HG03095 (cell line): ENCODE measurements around the gene NSUN4.
"Not testable (repeated sequence)": the region's sequence is repeated elsewhere in the genome, so short reads cannot be mapped to it uniquely, and the experiment has no call there.

ENCODE experiments used
- ATAC-seq: cut with Tn5 transposase; IDR thresholded peaks from one replicate; pipeline ENCODE4 v1.9.1; 2021; ENCODE audit warnings: moderate library complexity; ENCODE audit not compliant: unreplicated experiment

The NSUN4 gene

DNA sequence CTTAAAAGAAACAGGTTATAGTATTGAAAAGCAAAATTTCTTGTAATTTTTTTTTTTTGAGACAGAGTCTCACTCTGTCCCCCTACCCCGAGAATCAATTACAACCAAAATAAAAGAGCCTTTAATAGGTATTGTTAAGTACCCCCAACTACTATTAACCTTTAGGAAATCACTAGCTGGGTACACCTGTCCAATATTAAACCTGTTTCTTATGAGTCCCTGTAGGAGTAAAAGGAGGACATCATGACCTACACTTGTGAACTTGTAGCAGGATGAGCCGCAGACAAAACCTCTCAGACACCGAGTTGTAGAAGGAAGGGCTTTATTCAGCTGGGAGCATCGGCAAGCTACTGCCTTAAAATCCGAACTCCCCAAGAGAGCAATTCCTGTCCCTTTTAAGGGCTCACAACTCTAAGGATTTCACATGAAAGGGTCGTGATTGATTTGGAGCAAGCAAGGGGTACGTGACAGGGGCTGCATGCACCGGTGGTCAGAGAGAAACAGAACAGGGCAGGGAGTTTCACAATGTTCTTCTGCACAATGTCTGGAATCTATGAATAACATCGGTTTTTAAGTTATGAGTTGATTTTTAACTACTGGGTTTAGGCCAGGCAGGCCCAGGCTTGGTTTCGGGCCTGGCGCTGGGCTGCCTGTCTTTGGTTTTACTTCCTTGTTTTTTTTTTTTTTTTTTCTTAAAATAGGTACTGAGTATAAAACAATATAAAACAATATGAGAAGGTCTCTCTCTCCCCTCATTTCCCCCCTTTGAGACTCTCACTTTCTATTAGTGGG lies 15.1 kb upstream of the NSUN4 start:
- ATAC-seq, result peak; percentile 48

DNA sequence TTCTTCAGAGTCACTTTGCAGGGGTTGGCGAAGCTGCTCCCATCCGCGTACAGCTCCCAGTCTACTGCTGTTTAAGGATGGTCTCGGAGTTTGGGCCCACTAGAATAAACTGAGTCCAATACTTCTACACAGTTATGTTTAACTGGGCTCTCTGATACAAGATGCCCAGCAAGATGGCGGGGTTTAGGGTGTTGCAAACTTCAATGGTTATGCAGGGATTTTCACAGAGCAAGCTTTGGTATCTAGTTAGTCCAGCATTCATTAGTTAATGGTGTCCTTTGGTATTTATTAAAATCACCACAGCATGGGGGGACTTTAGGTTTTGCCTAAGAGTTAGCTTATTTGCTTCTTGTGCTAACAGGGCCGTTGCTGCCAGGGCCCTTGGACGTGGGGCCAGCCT lies 12.4 kb upstream of the NSUN4 start:
- not testable (repeated sequence) for ATAC-seq

DNA sequence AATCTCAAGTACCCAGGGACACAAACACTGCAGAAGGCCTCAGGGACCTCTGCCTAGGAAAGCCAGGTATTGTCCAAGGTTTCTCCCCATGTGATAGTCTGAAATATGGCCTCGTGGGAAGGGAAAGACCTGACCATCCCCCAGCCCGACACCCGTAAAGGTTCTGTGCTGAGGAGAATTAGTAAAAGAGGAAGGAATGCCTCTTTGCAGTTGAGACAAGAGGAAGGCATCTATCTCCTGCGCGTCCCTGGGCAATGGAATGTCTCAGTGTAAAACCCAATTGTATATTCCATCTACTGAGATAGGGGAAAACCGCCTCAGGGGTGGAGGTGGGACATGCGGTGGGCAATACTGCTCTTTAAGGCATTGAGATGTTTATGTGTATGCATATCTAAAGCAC lies 10.8 kb upstream of the NSUN4 start:
- ATAC-seq, result not testable (repeated sequence)

DNA sequence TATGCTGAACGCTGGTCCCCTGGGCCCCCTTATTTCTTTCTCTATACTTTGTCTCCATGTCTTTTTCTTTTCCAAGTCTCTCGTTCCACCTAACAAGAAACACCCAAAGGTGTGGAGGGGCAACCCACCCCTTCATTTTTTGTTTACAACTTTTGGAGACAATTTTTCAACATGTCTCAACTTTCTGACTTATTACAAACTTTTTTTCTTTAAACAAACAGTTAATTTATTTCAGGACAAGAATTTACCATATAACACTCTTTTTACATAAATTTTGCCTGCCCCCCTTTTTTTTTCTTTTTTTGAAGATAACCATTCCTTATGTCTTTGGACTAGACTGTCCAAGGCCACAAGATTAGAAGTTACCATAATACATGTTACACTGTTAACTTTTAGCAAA lies 10.2 kb upstream of the NSUN4 start:
- not testable (repeated sequence) for ATAC-seq

DNA sequence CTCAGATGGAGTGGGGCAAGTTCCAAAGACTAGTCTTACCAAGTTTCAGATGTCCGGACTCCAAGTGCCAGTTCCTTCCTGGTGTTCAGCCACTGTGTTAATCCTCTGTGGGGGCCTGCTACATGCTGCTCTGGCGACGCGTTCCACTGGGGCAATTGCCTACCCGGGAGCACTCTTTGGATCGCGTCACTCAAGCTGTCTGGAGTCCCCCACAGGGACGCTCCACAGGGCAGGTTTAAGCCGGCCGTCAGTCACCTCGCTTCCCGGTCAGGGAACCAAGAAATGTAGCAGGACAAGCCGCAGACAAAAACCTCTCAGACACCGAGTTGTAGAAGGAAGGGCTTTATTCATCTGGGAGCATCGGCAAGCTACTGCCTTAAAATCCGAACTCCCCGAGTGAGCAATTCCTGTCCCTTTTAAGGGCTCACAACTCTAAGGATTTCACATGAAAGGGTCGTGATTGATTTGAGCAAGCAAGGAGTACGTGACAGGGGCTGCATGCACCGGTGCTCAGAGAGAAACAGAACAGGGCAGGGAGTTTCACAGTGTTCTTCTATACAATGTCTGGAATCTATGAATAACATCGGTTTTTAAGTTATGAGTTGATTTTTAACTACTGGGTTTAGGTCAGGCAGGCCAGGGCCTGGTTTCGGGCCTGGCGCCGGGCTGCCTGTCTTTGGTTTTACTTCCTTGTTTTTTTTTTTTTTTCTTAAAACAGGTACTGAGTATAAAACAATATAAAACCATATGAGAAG lies 8.6 kb upstream of the NSUN4 start:
- ATAC-seq, result not testable (repeated sequence)

DNA sequence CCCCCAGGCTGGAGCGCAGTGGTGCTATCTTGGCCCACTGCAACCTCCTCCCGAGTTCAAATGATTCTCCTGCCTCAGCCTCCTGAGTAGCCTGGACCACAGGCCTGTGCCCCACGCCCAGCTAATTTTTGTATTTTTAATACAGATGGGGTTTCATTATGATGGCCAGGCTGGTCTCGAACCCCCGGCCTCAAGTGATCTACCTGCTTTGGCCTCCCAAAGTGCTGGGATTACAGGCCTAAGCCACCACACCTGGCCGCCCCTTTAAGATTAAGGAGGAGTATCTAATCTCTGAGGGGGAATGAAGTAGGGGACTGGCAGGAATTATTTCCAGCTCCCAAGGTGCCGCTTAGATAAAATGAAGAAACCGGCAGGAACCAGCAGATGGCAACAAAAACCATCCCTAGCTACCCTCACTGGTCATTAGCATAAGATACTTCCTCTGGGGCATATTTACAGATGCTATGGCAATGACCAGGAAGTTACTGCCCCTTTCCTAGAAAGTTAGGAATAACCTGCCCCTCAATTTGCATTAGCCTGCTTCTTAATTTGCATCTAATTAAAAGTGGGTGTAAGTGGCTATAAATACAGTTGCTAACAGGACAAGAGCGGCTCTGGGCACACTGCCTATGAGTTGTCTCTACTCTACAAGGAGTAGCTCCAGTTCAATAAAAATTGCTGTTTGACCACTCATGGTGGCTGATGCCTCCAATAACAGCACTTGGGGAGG lies 7.1 kb upstream of the NSUN4 start:
- ATAC-seq, result peak; percentile 51

DNA sequence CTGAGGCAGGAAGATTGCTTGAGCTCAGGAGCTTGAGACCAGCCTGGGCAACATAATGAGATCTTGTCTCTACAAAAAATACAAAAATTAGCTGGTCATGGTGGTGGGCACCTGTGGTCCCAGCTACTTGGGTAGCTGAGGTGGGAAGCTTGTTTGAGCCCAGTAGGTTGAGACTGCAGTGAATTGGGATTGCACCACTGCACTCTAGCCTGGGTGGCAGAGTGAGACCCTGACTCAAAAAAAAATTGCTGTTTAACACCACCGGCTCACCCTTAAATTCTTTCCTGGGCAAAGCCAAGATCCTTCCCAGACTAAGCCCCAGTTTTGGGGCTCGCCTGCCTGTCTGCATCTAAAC lies 6.6 kb upstream of the NSUN4 start:
- no peak for ATAC-seq

DNA sequence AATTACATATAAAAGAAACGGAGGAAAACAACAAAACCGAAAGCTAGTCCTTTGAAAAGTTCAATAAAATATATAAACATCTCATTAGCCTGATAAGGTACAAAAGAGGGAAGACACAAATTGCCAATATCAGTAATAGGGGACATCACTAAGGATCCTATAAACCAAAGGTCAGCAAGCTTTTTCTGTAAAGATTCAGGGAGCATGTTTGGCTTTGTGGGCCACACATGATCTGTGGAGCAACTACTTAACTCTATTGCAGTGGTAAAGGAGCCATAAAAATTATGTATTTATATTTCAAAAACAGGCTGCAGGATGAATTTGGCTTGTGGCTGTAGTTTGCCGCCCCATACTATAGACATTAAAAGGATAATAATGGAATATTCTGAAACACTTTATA lies 5.5 kb upstream of the NSUN4 start:
- no peak for ATAC-seq

DNA sequence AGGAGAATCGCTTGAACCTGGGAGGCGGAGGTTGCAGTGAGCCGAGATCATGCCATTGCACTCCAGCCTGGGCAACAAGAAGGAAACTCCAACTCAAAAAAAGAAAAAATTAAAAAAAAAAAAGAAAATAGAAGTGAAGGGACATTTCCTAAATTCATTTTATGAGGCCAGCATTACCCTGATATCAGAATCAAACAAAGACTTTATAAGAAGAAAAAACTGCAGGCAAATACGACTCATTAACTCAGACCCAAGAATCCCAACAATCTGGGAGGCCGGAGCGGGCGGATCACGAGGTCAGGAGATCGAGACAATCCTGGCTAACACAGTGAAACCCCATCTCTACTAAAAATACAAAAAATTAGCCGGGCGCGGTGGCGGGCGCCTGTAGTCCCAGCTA lies 3.2 kb upstream of the NSUN4 start:
- not testable (repeated sequence) for ATAC-seq

DNA sequence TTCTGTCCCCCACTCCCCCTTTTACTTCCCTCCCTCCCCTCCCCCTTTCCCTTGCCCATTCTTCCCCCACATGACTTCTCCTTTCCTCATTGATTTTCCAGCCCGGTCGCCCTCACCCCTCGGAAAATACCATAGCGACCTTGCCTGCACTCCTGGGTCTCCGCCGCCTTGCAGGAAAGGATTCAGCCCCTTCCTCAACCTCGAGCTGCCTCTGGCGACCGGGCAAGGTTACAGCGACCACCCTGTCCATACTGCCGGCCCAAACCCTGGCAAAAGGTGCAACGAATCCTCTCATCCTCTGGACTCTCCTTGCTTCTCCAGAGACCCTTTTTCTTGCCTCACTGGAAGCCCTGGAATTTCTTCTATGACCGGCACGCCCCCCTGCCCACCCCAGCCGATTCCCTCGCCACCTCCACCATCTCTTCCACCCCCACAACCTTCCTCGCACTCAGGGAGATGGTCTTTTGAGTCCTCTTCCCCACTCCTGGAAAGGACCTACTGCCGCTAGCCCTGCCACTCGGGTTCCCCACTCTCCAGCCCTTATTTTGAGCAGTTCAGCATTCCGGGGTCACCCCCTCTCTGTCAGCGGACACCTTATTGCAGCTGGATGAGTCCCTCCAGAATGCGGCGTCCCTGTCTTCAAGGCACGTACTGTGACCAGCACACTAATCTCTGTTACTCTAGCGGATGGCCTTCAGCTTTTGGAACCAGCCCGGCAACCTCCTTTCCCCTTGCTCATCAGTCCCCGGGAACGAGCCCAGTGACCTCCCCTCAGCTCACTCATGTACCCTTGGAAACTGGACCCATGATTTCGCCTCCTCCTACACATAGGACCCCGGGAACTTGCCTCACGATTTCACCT lies 846 bp downstream of the NSUN4 start:
- no peak for ATAC-seq

DNA sequence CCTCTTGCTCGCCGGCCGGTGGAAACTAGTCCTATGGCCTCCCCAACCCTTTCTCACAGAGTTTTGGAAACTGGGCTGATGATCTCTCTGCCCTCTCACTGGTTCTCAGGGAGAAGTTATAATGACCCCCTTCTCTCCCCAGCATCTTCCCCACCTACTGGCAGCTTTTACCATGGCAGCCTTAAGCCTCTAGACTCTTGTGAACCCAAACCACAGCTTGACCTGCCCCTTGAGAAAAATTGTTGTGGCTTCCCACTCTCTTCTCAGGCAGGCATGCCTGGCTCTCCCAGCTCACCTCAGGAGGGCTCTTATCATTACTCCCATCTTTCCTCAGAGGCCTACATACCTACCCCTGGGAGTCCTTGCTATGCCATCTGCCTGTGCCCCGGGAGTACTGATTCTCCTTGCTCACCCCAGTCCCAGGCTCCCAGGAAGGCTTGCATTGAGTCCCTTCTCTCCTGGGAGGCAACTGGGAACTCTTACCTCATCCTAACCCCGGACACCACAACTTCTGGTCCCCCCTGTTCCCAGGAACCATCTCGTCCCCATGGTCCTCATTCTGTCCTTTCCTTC lies 1.6 kb downstream of the NSUN4 start:
- ATAC-seq, result no peak

DNA sequence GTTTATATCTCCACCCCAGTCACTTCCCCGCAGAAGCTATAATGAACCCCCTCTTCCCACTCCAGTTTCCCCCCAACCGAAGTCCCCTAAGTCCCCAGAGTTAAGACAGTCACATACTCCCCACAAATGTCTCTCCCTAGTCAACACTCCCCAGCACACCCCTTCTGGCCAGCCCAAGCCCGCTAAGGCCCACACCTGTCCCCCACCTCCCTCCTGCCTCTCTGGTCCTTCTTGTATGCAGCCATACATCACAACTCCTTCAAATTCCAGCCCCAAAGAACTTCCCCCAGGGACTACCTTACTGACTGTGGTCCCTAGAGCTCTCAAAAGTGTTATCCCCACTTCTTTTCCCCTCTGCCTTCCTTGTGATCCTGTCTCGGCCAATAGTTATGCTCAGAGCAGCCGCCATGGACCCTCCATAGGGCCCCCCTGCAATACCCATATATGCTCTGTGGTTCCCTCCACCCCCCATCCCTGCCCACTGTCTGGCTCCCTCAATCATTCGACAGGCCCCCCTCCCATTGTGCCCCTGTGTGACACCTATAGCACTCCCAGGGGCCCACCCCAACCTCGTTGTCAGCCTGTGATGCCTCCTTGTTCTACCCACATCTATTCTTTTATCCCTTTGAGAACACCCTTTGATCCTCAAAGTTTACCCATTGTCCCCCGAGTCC lies 2.2 kb downstream of the NSUN4 start:
- no peak for ATAC-seq

DNA sequence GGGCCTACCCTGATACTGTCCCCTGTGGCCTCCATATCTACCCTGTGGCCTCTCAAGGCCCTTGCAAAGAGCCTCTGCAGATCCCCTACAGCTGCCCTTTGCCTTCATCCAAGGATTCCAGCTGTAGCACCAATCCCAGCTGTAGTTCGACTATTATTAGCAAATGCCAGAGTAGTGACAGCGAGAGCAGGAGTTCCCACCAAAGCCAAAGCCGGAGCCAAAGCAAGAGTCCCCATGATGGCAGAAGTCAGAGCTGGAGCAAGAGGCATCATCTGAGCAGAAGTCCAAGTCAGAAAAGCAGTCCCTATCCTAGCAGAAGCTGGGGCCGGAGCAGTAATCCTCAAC lies 2.7 kb downstream of the NSUN4 start:
- no peak for ATAC-seq

DNA sequence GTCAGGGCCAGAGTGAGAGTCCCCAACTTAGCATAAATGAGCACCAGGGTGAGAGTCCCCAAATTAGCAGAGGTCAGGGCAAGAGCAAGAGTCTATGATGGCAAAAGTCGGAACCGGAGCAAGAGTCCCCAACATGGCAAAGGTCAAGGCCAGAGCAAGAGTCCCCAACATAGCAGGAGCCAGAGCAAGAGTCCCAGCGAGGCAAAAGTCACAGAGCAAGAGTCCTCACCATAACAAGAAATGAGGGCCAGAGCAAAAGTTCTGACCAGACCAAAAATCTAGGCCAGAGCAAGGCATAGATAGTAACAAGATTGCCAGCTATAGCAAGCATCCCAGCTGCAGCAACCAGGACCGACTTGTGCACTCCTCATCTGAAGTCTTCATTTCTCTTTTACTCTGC lies 3.1 kb downstream of the NSUN4 start:
- no peak for ATAC-seq

DNA sequence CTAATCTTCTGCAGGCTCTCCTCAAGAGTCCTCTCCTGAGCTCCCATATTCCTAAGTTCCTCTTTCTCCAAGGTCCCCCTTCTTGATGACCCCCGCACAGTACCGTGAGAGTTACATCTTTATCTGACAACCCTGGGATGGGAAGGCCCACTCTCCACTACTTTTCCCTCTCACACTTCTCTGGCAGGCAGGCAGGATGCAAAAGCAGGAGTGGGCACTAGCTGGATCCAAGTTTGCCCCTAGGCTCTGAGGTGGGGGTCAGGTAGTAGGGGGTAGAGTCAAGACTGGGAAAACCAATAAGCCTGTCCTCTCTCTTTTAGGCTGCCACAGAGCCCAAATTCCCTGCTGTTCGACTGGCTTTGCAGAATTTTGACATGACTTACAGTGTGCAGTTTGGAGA lies 3.9 kb downstream of the NSUN4 start:
- ATAC-seq, result no peak

DNA sequence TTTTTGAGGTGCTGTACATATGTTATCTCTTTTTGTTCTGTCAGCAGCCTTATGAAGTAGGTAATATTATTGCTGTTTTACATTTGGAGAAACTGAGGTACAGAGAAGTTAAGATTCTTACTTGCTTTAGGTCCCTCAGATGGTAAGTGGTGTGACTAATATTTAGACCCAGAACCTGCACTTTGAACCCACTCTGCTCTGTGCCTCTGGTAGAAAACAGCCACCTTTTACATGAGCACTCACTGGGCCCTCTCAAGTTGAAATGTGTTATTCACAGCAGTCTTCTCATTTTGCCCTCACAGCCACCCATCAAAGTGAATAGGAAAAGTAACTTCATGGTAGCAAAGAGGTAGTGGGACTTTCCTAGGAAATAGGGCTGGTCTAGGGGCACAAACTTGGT lies 4.7 kb downstream of the NSUN4 start:
- ATAC-seq, result no peak

DNA sequence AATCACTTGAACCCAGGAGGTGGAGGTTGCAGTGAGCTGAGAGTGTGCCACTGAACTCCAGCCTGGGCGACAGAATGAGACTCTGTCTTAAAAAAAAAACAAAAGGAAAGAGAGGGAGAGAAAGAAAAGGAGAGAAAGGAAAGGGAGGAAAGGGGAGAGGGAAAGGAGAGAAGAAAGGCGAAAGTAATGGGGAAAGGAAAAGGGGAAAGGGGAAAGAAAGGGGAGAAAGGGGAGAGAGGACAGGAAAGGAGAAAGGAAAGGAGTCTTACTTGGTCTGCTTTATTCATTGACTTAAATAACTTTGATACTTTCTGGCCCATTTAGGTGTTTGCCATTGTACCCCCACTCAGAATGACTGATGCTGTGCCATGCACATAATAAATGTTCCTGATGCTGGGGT lies 11.8 kb downstream of the NSUN4 start:
- no peak for ATAC-seq

DNA sequence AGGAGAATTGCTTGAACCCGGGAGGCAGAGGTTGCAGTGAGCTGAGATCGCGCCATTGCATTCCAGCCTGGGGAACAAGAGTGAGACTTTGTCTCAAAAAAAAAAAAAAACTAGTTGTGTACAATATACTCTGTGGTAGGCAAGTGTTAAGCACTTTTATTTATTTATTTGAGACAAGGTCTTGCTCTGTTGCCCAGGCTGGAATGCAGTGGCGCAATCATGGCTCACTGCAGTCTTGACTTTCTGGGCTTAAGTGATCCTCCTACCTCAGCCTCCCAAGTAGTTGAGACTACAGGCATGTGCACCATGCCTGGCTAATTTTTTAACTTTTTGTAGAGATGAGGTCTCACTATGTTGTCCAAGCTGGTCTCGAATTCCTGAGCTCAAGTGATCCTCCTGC lies 15.3 kb downstream of the NSUN4 start:
- not testable (repeated sequence) for ATAC-seq

DNA sequence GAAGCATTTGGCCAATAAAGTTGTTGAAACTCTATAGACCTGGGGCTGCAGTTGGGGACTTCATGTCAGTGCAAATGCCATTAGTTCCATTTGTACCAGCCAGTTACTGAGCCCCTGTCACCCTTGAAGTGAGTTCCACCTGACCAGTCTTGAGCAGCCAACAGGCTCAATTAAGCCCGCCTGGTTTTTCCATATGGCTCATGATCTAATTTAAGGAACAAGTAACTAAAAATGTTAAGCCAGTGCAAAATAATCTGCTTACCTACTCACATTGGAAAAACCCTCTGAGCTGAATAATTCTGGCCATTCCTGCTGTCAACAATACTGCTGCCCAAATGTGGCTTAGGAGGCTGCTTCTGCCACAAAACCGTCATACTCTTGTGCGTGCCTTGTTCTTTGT lies 21.6 kb downstream of the NSUN4 start:
- ATAC-seq, result no peak

DNA sequence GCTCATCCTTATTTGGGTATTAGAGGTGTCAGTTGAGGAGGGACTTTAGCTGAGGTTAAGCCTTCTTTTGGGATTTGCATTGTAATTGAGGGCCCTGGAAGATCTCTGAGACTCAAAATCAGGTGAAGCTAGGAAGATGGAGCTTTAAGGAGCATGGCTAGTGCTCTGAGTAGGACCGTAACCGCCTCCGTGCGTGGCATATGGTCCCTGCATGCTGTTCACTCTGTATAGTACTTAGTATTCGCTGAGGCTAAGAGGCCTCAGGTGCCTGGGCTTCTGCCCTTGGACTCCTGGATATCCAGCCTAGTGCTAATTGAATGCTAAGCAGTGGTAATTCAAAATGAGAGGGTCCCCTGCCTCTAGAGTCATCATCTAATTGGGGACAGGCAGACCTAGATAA lies 22.5 kb downstream of the NSUN4 start:
- ATAC-seq, result no peak
